HG03571 (cell line): ENCODE measurements around the gene PROSER3.
A peak's percentile ranks its signal among the peaks of the same experiment; 100 is the strongest.

Experiments
- ATAC-seq: cut with Tn5 transposase; IDR thresholded peaks from one replicate; pipeline ENCODE4 v1.9.1; 2021; ENCODE audit not compliant: unreplicated experiment

Gene PROSER3

DNA sequence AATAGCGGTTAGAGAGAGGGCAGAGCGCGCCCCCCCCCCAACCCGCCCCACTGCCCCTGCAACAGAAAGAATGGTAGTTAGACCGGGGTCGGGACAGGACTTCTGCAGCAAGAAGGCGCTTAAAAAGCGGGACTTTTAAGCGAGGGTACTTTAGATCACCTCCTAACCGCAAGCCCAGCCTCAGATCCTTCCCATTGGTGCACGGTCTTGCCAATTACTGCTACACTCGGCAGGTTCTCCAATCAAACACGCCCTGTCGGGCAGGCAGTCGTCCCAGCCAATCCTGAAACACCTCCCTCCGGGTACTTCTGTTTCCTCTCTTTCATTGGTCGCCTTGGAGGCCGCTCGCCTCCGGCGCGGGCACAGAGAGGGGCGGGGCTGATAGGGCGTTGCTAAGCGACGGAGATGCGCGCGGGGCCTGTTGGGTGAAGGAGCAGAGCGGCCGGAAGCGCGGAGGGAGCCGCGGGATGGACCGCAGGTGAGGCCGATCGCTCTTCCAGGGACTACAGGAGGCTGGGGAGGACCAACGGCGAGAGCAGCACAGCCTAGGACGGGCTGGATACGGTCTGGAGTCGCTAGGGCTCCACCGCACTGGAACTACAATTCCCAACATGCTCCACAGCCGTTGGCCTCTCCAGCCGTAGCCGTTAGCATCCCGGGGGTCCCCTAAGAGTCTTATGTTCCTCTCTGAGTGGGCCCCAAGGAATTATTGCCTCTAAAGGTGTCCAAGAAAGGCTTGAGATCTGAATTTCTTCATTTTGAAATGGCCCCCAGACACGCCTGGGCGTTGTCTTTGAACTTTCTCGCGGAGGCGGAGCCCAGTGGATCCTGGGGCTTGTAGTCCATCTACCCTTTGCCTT lies at the start of gene PROSER3:
Gene PROSER3 (plus strand): TSS at position 428 of the 860 bp plus-strand sequence. CDS start 40 bp downstream, at position 468.
- peak; percentile 83 for ATAC-seq

DNA sequence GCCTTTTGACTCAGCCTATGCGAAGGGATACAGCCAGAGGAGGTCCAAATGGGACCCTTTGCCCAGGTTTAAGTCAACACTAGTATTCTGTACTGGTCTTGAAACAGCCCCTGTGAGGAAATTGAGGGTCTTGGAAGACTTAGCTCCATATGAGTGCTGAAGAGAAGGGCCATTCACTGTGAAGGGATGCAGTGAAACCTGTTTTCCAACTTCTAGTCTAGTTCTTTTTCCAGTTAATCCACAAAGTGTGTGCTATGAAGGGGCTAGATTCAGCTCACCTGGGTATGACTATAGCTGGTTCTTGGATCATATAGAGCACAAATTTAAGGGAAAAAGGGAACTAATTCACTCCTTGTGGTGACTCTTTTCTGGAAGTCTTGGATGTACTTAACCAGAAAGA lies 49.6 kb upstream of the PROSER3 start:
- no peak for ATAC-seq

DNA sequence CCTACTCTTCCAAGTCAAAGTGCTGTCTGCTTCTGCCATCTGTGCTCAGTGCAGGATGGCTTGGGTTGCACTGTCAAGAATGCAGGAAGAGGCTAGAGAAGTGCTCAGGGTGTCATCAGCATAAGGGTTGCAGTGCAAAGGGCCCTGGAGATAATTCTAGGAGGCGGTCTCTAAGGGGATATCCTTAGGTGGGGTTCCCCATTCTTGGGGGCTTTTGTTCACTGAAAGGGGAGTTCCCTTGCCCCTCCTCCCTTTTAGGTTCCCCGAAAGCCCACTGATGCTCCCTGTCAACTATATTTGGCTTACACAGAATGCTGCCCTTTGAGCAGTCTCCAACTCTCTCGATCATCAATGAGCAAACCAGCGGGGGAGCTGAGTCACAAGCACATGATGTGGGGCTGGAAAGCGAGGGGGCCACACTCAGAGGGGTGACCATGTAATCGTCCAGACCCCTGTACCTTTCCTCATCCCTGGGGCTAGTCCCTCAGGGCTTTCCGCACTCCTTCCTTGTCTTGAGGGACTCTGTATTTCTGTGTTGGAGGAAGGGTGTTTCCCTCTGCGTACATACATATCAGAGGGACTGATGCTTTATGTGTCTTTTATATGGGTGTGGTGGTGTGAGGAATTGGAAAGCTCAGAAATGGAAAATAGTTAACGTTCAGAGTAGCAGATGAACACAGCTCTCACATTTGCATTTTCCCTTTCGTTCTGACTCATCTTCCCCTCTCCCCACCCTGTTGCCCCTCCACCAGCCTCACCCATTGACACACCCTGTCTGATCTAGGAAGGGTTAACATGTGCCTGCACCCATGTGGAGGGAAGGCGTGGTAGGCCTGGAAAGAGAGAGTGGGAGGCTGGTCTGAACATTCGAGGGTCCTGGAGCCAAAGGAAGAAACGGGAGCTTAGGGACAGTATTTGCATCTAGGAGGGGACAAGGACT lies 46.9 kb upstream of the PROSER3 start:
- ATAC-seq = no peak

GRCh38 chr19:35712567-35713505 lies 45.1 kb upstream of the PROSER3 start:
- ATAC-seq = no peak

- ATAC-seq = no peak
These were observed 44.5 kb upstream of the PROSER3 start for GRCh38 chr19:35713506-35713850.

DNA sequence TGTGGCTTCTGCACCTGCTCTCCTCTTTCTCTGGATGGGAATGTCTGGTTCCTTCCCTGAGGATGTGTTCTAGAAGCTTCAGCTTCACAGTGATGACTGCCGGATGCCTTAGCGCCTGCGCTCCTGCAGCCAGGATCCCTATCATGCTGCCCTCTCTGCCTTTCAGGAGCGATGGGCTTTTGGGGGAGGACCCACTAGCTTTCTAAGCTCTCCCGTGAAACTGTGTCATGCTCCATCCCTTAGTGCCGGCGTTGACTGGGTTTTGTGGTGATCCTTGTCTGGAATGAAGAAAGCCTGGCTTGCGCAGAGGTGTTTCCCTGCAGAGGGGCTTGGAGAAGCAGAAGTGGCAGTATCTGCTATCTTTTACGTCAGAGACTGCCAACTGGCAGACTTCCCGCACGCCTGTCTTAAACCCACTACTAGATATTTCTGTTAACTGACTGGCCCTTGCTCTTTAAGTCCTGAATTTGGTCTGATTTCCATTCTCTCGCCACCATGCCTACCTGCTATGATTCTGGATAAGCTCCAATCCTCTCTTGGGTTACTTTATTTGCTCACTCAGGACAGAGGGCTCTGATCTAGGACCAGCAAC lies 44.0 kb upstream of the PROSER3 start:
- ATAC-seq = no peak

GRCh38 chr19:35714601-35715354 lies 43.2 kb upstream of the PROSER3 start:
- no peak for ATAC-seq

- ATAC-seq = no peak
These were observed 42.6 kb upstream of the PROSER3 start for GRCh38 chr19:35715355-35715809.

GRCh38 chr19:35715981-35716800 lies 41.8 kb upstream of the PROSER3 start:
- no peak for ATAC-seq

- ATAC-seq = peak; percentile 57
These were observed 40.9 kb upstream of the PROSER3 start for GRCh38 chr19:35716801-35717664.

DNA sequence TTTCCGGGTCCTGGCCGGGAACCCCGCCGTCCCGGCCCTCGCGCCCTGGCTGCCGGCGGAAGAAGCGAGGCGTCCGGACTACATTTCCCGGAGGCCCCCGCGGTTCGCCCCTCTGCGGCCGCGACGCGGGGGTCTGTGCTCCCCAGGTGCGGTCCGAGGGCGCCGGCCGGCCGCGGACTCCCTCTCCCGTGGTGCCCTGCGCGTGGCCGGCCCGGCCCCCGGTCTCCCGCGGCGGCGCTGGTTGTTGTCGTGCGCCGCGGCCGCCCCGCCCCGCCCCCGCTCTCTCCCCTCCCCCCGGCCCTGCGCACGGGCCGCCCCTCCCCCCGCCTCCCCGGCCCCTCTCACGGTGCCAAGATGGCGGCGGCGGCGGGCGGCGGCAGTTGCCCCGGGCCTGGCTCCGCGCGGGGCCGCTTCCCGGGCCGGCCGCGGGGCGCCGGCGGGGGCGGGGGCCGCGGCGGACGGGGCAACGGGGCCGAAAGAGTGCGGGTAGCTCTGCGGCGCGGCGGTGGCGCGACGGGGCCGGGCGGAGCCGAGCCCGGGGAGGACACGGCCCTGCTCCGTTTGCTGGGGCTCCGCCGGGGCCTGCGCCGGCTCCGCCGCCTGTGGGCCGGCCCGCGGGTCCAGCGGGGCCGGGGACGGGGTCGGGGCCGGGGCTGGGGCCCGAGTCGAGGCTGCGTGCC lies 40.2 kb upstream of the PROSER3 start, which contains the start of gene KMT2B:
Gene KMT2B (plus strand): TSS at position 339 of the 680 bp plus-strand sequence. CDS start 16 bp downstream, at position 355.
- peak; percentile 47 for ATAC-seq

DNA sequence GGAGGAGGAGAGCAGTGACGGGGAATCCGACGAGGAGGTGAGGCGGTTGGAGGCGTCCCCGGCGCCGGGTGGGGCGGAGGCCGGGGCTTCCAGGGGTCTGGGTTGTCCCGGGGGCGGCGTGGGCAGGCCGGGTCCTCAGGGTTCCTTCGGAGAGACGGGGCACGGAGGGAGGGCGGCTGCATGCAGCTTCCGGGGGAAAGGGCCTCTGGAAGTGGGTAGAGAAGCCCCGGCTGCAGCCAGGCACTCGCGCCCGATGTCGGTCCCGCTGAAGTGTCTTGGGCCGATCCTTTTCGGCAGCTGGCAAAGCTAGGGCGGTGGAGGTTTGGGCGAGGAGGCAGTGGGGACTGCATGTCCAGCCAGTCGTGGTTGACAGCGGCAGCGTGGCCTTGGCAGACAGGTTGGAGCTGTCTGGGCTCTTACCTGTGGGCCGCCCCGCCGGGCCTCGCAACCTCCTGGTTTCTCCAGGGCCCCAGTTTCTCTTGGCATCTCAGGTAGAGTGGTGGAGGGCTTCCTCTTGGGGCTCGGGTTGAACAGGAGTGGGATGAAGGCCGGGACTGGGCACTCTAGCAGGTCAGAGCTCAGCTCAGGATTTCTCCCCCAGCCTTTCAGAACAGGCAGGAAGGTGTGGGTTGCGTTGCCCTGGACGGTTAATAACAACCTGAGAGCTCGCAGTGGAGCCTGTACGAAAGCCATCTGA lies 39.5 kb upstream of the PROSER3 start:
- no peak for ATAC-seq

DNA sequence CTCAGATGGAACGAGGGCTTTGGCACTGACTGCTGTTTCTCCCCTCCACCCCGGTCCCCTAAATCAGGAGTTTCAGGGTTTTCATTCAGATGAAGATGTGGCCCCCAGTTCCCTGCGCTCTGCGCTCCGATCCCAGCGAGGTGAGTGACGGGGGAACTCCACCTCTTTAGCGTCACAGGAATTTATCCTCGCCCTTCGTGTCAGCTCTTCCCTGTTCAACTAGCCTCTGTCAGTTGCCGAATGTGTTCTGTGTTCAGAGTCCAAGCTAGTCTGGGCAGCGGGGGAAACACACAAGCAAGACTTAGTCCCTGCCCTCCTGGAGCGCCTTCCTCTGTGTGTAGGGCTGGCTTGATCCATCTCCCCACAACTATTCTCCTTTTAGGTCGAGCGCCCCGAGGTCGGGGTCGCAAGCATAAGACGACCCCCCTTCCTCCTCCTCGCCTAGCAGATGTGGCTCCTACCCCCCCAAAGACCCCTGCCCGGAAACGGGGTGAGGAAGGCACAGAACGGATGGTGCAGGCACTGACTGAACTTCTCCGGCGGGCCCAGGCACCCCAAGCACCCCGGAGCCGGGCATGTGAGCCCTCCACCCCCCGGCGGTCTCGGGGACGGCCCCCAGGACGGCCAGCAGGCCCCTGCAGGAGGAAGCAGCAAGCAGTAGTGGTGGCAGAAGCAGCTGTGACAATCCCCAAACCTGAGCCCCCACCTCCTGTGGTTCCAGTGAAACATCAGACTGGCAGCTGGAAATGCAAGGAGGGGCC lies 38.4 kb upstream of the PROSER3 start:
- ATAC-seq = no peak

DNA sequence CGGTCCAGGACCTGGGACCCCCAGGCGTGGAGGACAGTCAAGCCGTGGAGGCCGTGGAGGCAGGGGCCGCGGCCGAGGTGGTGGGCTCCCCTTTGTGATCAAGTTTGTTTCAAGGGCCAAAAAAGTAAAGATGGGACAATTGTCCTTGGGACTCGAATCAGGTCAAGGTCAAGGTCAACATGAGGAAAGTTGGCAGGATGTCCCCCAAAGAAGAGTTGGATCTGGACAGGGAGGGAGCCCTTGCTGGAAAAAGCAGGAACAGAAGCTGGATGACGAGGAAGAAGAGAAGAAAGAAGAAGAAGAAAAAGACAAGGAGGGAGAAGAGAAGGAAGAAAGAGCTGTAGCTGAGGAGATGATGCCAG lies 37.8 kb upstream of the PROSER3 start:
- no peak for ATAC-seq

DNA sequence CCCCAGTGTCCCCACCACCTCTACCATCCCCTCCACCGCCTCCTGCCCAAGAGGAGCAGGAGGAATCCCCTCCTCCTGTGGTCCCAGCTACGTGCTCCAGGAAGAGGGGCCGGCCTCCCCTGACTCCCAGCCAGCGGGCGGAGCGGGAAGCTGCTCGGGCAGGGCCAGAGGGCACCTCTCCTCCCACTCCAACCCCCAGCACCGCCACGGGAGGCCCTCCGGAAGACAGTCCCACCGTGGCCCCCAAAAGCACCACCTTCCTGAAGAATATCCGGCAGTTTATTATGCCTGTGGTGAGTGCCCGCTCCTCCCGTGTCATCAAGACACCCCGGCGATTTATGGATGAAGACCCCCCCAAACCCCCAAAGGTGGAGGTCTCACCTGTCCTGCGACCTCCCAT lies 37.3 kb upstream of the PROSER3 start:
- ATAC-seq = no peak

GRCh38 chr19:35721374-35721773 lies 36.6 kb upstream of the PROSER3 start:
- no peak for ATAC-seq
